ENCODE data around the gene TANK. TPM values are rescaled to one million over a fixed set of nuclear protein-coding genes. Genes with fewer than 3 reads are reported as not detected.

Gene TANK
- total and polyA plus RNA-seq, 2 experiments from 2014 or later = 27.7 to 35.4 TPM

DNA sequence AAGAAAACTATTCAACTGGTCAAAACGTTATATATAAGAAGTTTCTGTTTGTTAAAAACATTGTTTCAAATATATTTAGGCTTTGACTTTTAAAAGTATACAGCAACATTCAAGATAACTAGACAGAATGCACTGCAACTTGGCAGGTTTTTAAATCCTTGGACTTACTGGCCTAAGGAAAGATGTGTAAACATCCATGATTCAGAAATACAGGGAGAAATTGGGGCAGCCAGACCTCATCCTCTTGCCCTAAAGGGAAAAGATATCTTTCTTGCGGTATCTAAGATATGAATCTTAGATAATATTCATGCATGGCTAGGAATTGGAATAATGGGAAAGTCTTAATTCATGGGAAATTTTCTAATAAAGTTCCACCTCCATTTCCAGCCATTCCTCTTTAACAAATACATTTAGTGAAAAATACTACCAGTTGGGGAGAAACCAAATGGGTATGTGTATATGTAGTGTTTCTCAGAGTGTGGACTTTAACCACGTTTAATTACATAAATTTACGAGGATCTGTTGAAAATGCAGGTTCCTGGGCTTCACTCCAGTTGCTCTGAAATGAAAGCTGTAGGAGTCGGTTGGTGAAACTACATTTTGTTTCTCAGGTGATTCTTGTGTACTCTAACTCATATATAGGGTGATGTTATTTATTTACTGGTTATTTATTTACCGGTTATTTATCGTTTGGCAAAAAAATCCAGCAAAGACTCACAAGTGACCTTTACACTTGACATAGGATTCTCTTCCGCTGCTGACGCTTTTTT, 587 bp upstream of the TANK start:
- no peak for DNase-seq (ENCODE audit: low spot score)

GRCh38 chr2:161161074-161161706, 962 bp downstream of the TANK start:
- no peak for TF ChIP-seq CREB1 (CRISPR knock-in tag; IDR thresholded peaks at IDR 0.05; ENCODE audit: low read depth)
- TF ChIP-seq NANOG (IDR thresholded peaks at IDR 0.05; ENCODE audit: borderline replicate concordance) = no peak
- TF ChIP-seq ETS1 (IDR thresholded peaks at IDR 0.05) = no peak
- no peak for TF ChIP-seq ZNF114 (CRISPR knock-in tag; IDR thresholded peaks at IDR 0.05)

More for the DNA sequence above, 587 bp upstream of the TANK start:
- no peaks in the 10 kb centered on the region for H3K27me3 ChIP-seq (ENCODE audit: insufficient read depth)
- ATAC-seq = no peak
- H3K36me3 ChIP-seq (ENCODE audit: insufficient read depth) = no peaks in the 10 kb centered on the region
- Mint-ChIP-seq H3K4me1 (peaks cover 12% of the 10 kb centered on the region; the same call in 2 of the 3 replicates), H3K4me3 (peak overlapping the region; percentile 99), H3K9me3 (no peaks in the 10 kb centered on the region), H3K36me3 (ENCODE audit: low read depth) (no peaks in the 10 kb centered on the region; the same call in 2 of the 3 replicates), H3K27ac (no peak overlapping the region), H3K27me3 (ENCODE audit: insufficient read depth, low read depth, poor library complexity) (peaks cover 2% of the 10 kb centered on the region)
- 0 out of 2 replicates have a peak, but pooled peaks cover 5% of the 10 kb centered on the region for H3F3A ChIP-seq (replicated peaks; ENCODE audit: low read depth)
- no peak overlapping the region for H3K27ac ChIP-seq (ENCODE audit: low read depth)
- peak overlapping the region; percentile 78 for H3K4me2 ChIP-seq
- H3K4me1 ChIP-seq (ENCODE audit: insufficient read depth) = no peaks in the 10 kb centered on the region; the same call in 1 of the 2 replicates
- H3K4me3 ChIP-seq = peak overlapping the region; percentile 77
- TF ChIP-seq CTCF (conservative IDR thresholded peaks at IDR 0.05; ENCODE audit: low read depth in 2 of 2) (no peak), CREB1 (CRISPR knock-in tag; IDR thresholded peaks at IDR 0.05; ENCODE audit: low read depth) (0 out of 2 replicates have a peak, but pooled peaks have one; percentile 31)
- H3K79me2 ChIP-seq (replicated peaks; ENCODE audit: insufficient read depth) = peaks cover 27% of the 10 kb centered on the region
- H3K9me2 ChIP-seq (ENCODE audit: insufficient read depth) = no peaks in the 10 kb centered on the region
- H4K20me1 ChIP-seq (replicated peaks; ENCODE audit: insufficient read depth) = no peaks in the 10 kb centered on the region
- peak overlapping the region; percentile 94 for H2AFZ ChIP-seq

More at GRCh38 chr2:161161074-161161706, 962 bp downstream of the TANK start:
- Mint-ChIP-seq H3K27ac (peak overlapping the region; percentile 98), H3K27me3 (ENCODE audit: insufficient read depth, low read depth, poor library complexity) (peaks cover 2% of the 10 kb centered on the region), H3K4me3 (peak overlapping the region; percentile 99), H3K9me3 (no peaks in the 10 kb centered on the region), H3K4me1 (peaks cover 12% of the 10 kb centered on the region; the same call in 2 of the 3 replicates), H3K36me3 (ENCODE audit: low read depth) (peaks cover under 1% of the 10 kb centered on the region; the same call in 1 of the 3 replicates)
- peak overlapping the region; percentile 87 for H3K27ac ChIP-seq (ENCODE audit: low read depth)
- 0 out of 2 replicates have a peak, but pooled peaks cover 5% of the 10 kb centered on the region for H3F3A ChIP-seq (replicated peaks; ENCODE audit: low read depth)
- H3K79me2 ChIP-seq (replicated peaks; ENCODE audit: insufficient read depth) = peaks cover 27% of the 10 kb centered on the region
- H3K4me2 ChIP-seq = peak overlapping the region; percentile 96
- no peaks in the 10 kb centered on the region for H4K20me1 ChIP-seq (replicated peaks; ENCODE audit: insufficient read depth)
- peak overlapping the region; percentile 77 for H3K4me3 ChIP-seq
- no peaks in the 10 kb centered on the region for H3K27me3 ChIP-seq (ENCODE audit: insufficient read depth)
- H3K9me2 ChIP-seq (ENCODE audit: insufficient read depth) = no peaks in the 10 kb centered on the region
- no peaks in the 10 kb centered on the region; the same call in 1 of the 2 replicates for H3K4me1 ChIP-seq (ENCODE audit: insufficient read depth)
- ATAC-seq (no peak), DNase-seq (ENCODE audit: low spot score) (peak; percentile 6)
- H3K36me3 ChIP-seq (ENCODE audit: insufficient read depth) = no peaks in the 10 kb centered on the region
- peak overlapping the region; percentile 72 for H2AFZ ChIP-seq
